ENCODE measurements around the gene FOXR1. TPM values are rescaled to one million over a fixed set of nuclear protein-coding genes. Genes with fewer than 3 reads are reported as not detected.

FOXR1 gene
- not detected in 2 replicates for total RNA-seq (ENCODE audit: low replicate concordance)

GRCh38 chr11:118971646-118972045 is at the start of gene FOXR1:
Gene FOXR1, plus strand, starts transcription at chr11:118971761. Its CDS starts 171 bp downstream, at chr11:118971932.
- Histone ChIP-seq H2AFZ (replicated peaks) (no peak within 1 kb of the TSS), H3K79me2 (ENCODE audit: low read depth) (no peaks in the 10 kb centered on the region), H3K4me1 (peaks cover 4% of the 10 kb centered on the region), H3K9ac (no peak within 1 kb of the TSS), H3K27me3 (no peaks in the 10 kb centered on the region), H3K4me3 (no peak within 1 kb of the TSS), H3F3A (ENCODE audit: low read depth) (no peaks in the 10 kb centered on the region), H3K4me2 (no peak within 1 kb of the TSS), H3K36me3 (no peaks in the 10 kb centered on the region), H3K27ac (no peak within 1 kb of the TSS), H3K9me3 (ENCODE audit: low read depth) (no peaks in the 10 kb centered on the region), H4K20me1 (ENCODE audit: low read depth) (no peaks in the 10 kb centered on the region)
- peaks cover 8% of the 10 kb centered on the region for H3K9me3 Mint-ChIP-seq
- no peak for TF ChIP-seq CTCF (IDR thresholded peaks at IDR 0.05)
- TF ChIP-seq EZH2phosphoT487 (IDR thresholded peaks at IDR 0.05), result no peak
- no peak for TF ChIP-seq EZH2 (IDR thresholded peaks at IDR 0.05)
- no peak for DNase-seq (ENCODE audit: low spot score)
- peaks cover 2% of the 10 kb centered on the region for H3K36me3 Mint-ChIP-seq
- no peak within 1 kb of the TSS for H3K4me3 Mint-ChIP-seq
- peaks cover 3% of the 10 kb centered on the region for H3K27me3 Mint-ChIP-seq (ENCODE audit: insufficient read depth, low read depth)
- peaks cover 6% of the 10 kb centered on the region for H3K4me1 Mint-ChIP-seq
- H3K27ac Mint-ChIP-seq, result no peak within 1 kb of the TSS

- Mint-ChIP-seq H3K4me3 (peak overlapping the region; percentile 77), H3K9me3 (no peaks in the 10 kb centered on the region), H3K27ac (no peak overlapping the region), H3K36me3 (no peaks in the 10 kb centered on the region), H3K4me1 (peaks cover 75% of the 10 kb centered on the region), H3K27me3 (ENCODE audit: insufficient read depth, low read depth) (peaks cover 15% of the 10 kb centered on the region)
- Histone ChIP-seq H3K4me1 (peaks cover 78% of the 10 kb centered on the region), H3K4me2 (peak overlapping the region; percentile 99), H3K4me3 (peak overlapping the region; percentile 17), H3K27me3 (no peaks in the 10 kb centered on the region), H3F3A (ENCODE audit: low read depth) (peaks cover 50% of the 10 kb centered on the region), H4K20me1 (ENCODE audit: low read depth) (peaks cover 71% of the 10 kb centered on the region), H2AFZ (replicated peaks) (no peak overlapping the region), H3K27ac (peak overlapping the region; percentile 71), H3K36me3 (no peaks in the 10 kb centered on the region), H3K9me3 (ENCODE audit: low read depth) (no peaks in the 10 kb centered on the region), H3K79me2 (ENCODE audit: low read depth) (peaks cover 80% of the 10 kb centered on the region), H3K9ac (no peak overlapping the region)
- TF ChIP-seq EZH2phosphoT487 (IDR thresholded peaks at IDR 0.05), result no peak
- no peak for TF ChIP-seq EZH2 (IDR thresholded peaks at IDR 0.05)
- TF ChIP-seq CTCF (IDR thresholded peaks at IDR 0.05), result no peak
- DNase-seq (ENCODE audit: low spot score), result peak; percentile 85
Observed at GRCh38 chr11:118921929-118922744, 49.4 kb upstream of the FOXR1 start.

GRCh38 chr11:118922745-118923627 is 48.6 kb upstream of the FOXR1 start:
- H3K4me3 ChIP-seq, result peak overlapping the region; percentile 98
- no peaks in the 10 kb centered on the region for H3K36me3 ChIP-seq
- H3K4me3 Mint-ChIP-seq, result peak overlapping the region; percentile 94
- TF ChIP-seq CTCF (IDR thresholded peaks at IDR 0.05) (no peak), EZH2phosphoT487 (IDR thresholded peaks at IDR 0.05) (no peak), EZH2 (IDR thresholded peaks at IDR 0.05) (no peak)
- no peak for DNase-seq (ENCODE audit: low spot score)
- H3K4me1 Mint-ChIP-seq, result peaks cover 75% of the 10 kb centered on the region
- H3K9ac ChIP-seq, result no peak overlapping the region
- peaks cover 49% of the 10 kb centered on the region for H3F3A ChIP-seq (ENCODE audit: low read depth)
- no peak overlapping the region for H3K27ac Mint-ChIP-seq
- peak overlapping the region; percentile 99 for H3K4me2 ChIP-seq
- H3K9me3 Mint-ChIP-seq, result no peaks in the 10 kb centered on the region
- H3K36me3 Mint-ChIP-seq, result no peaks in the 10 kb centered on the region
- peaks cover 66% of the 10 kb centered on the region for H4K20me1 ChIP-seq (ENCODE audit: low read depth)
- H3K27ac ChIP-seq, result peak overlapping the region; percentile 71
- peaks cover 16% of the 10 kb centered on the region for H3K27me3 Mint-ChIP-seq (ENCODE audit: insufficient read depth, low read depth)
- no peaks in the 10 kb centered on the region for H3K9me3 ChIP-seq (ENCODE audit: low read depth)
- no peak overlapping the region for H2AFZ ChIP-seq (replicated peaks)
- peaks cover 73% of the 10 kb centered on the region for H3K79me2 ChIP-seq (ENCODE audit: low read depth)
- peaks cover 74% of the 10 kb centered on the region for H3K4me1 ChIP-seq
- no peaks in the 10 kb centered on the region for H3K27me3 ChIP-seq
